ENCODE measurements around the gene GPR32. TPM values are rescaled to one million over a fixed set of nuclear protein-coding genes. Genes with fewer than 3 reads are reported as not detected.

Gene GPR32
- polyA plus RNA-seq, 1 donor from 2014 or later: not detected

DNA sequence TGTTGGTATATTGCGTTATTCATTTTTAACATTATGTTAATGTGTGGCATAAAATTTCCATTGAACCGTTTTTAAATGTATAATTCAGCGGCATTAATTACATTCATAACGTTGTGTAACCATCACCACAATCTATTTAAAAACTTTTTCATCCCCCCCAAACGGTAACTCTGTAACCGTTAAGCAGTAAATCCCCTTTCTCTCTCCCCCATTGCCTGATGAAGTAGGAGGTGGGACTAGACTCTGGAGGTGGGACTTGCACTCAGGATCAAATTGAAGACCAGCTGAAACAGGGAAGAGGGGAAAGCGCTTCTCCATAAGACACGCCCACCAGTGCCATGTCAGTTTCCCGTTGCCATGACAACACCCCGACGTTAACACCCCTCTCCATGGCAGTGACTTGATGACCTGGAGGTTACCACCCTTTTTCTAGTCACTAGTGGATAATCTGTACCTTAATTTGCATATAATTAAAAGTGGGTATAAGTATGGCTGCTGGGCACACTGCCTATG, 30.3 kb upstream of the GPR32 start:
- no peak overlapping the region for H3K4me3 ChIP-seq (ENCODE audit: low read length)
- no peaks in the 10 kb centered on the region for H3K79me2 ChIP-seq (replicated peaks; ENCODE audit: insufficient read depth, low read length)
- no peaks in the 10 kb centered on the region for H3K9me2 ChIP-seq (ENCODE audit: insufficient read depth, low read length)
- no peak overlapping the region for H3K27ac ChIP-seq (ENCODE audit: low read length)
- no peak overlapping the region for H3K4me2 ChIP-seq (ENCODE audit: low read length)
- TF ChIP-seq EZH2 (IDR thresholded peaks at IDR 0.05; ENCODE audit: borderline replicate concordance, insufficient read depth, low read length, poor library complexity, severe bottlenecking) (no peak), POLR2AphosphoS5 (IDR thresholded peaks at IDR 0.05) (no peak), TAF1 (IDR thresholded peaks at IDR 0.05; ENCODE audit: low read depth) (no peak), RAD21 (conservative IDR thresholded peaks at IDR 0.05) (no peak), MXI1 (conservative IDR thresholded peaks at IDR 0.05; ENCODE audit: poor library complexity, severe bottlenecking) (no peak), EP300 (conservative IDR thresholded peaks at IDR 0.05; ENCODE audit: poor library complexity, severe bottlenecking) (no peak), SMC3 (conservative IDR thresholded peaks at IDR 0.05; ENCODE audit: poor library complexity) (no peak)
- TF ChIP-seq, protein P1, sequence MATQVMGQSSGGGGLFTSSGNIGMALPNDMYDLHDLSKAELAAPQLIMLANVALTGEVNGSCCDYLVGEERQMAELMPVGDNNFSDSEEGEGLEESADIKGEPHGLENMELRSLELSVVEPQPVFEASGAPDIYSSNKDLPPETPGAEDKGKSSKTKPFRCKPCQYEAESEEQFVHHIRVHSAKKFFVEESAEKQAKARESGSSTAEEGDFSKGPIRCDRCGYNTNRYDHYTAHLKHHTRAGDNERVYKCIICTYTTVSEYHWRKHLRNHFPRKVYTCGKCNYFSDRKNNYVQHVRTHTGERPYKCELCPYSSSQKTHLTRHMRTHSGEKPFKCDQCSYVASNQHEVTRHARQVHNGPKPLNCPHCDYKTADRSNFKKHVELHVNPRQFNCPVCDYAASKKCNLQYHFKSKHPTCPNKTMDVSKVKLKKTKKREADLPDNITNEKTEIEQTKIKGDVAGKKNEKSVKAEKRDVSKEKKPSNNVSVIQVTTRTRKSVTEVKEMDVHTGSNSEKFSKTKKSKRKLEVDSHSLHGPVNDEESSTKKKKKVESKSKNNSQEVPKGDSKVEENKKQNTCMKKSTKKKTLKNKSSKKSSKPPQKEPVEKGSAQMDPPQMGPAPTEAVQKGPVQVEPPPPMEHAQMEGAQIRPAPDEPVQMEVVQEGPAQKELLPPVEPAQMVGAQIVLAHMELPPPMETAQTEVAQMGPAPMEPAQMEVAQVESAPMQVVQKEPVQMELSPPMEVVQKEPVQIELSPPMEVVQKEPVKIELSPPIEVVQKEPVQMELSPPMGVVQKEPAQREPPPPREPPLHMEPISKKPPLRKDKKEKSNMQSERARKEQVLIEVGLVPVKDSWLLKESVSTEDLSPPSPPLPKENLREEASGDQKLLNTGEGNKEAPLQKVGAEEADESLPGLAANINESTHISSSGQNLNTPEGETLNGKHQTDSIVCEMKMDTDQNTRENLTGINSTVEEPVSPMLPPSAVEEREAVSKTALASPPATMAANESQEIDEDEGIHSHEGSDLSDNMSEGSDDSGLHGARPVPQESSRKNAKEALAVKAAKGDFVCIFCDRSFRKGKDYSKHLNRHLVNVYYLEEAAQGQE (IDR thresholded peaks at IDR 0.05; ENCODE audit: borderline replicate concordance): no peak
- TF ChIP-seq, protein P2, sequence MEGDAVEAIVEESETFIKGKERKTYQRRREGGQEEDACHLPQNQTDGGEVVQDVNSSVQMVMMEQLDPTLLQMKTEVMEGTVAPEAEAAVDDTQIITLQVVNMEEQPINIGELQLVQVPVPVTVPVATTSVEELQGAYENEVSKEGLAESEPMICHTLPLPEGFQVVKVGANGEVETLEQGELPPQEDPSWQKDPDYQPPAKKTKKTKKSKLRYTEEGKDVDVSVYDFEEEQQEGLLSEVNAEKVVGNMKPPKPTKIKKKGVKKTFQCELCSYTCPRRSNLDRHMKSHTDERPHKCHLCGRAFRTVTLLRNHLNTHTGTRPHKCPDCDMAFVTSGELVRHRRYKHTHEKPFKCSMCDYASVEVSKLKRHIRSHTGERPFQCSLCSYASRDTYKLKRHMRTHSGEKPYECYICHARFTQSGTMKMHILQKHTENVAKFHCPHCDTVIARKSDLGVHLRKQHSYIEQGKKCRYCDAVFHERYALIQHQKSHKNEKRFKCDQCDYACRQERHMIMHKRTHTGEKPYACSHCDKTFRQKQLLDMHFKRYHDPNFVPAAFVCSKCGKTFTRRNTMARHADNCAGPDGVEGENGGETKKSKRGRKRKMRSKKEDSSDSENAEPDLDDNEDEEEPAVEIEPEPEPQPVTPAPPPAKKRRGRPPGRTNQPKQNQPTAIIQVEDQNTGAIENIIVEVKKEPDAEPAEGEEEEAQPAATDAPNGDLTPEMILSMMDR (IDR thresholded peaks at IDR 0.05; ENCODE audit: poor library complexity, severe bottlenecking): no peak
- no peak overlapping the region for H2AFZ ChIP-seq (ENCODE audit: low read depth, low read length)
- H3K36me3 ChIP-seq (ENCODE audit: insufficient read depth, low read length): no peaks in the 10 kb centered on the region
- H3K27me3 ChIP-seq (ENCODE audit: insufficient read depth, low read depth, low read length): no peaks in the 10 kb centered on the region
- H4K20me1 ChIP-seq (ENCODE audit: insufficient read depth): no peaks in the 10 kb centered on the region
- no peaks in the 10 kb centered on the region for H3F3A ChIP-seq (ENCODE audit: insufficient read depth, low read length, poor library complexity, severe bottlenecking)
- H3K9ac ChIP-seq (ENCODE audit: low read length): no peak overlapping the region
- H3K9me3 ChIP-seq (ENCODE audit: low read length): no peaks in the 10 kb centered on the region

DNA sequence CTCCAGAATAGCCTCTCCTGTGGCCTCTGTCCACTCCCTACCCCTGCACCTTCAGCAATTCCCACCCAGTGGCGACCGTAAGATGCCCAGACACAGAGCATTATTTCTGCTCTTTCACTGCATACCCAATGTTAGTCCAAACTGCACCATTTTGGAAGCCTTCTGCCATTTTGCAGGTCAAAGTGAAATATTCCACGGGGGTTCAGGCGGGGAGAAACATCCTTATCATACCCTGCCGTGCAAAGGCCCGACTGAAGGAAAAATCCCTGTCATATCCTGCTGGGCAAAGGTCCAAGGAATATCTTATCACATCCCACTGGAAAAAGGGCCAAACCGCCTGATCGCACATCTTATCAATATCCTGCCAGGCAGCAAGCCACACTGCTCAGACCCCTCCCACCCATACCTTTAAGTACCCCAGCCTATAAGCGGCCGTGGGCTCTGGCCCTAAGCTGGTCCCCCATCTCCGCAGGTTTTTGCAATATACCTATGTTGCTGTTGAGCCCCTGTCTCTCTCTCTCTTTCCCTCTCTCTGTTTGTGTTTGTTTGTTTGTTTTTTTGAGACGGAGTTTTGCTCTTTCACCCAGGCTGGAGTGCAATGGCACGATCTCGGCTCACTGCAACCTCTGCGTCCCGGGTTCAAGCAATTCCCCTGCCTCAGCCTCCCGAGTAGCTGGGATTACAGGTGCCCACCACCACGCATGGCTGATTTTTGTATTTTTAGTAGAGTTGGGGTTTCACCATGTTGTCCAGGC, 28.9 kb upstream of the GPR32 start:
- no peaks in the 10 kb centered on the region for H3K9me3 ChIP-seq (ENCODE audit: low read length)
- no peak overlapping the region for H2AFZ ChIP-seq (ENCODE audit: low read depth, low read length)
- H3K27me3 ChIP-seq (ENCODE audit: insufficient read depth, low read depth, low read length): no peaks in the 10 kb centered on the region
- no peak overlapping the region for H3K9ac ChIP-seq (ENCODE audit: low read length)
- no peaks in the 10 kb centered on the region for H3K36me3 ChIP-seq (ENCODE audit: insufficient read depth, low read length)
- no peaks in the 10 kb centered on the region for H4K20me1 ChIP-seq (ENCODE audit: insufficient read depth)
- H3F3A ChIP-seq (ENCODE audit: insufficient read depth, low read length, poor library complexity, severe bottlenecking): no peaks in the 10 kb centered on the region
- no peaks in the 10 kb centered on the region for H3K79me2 ChIP-seq (replicated peaks; ENCODE audit: insufficient read depth, low read length)
- H3K4me3 ChIP-seq (ENCODE audit: low read length): no peak overlapping the region
- H3K27ac ChIP-seq (ENCODE audit: low read length): no peak overlapping the region
- no peak overlapping the region for H3K4me2 ChIP-seq (ENCODE audit: low read length)
- TF ChIP-seq MXI1 (conservative IDR thresholded peaks at IDR 0.05; ENCODE audit: poor library complexity, severe bottlenecking): no peak
- TF ChIP-seq TAF1 (IDR thresholded peaks at IDR 0.05; ENCODE audit: low read depth): no peak
- no peak for TF ChIP-seq SMC3 (conservative IDR thresholded peaks at IDR 0.05; ENCODE audit: poor library complexity)
- no peaks in the 10 kb centered on the region for H3K9me2 ChIP-seq (ENCODE audit: insufficient read depth, low read length)

All from neural cell (in vitro differentiated cells).